Measurements from ENCODE around the gene F5.

F5 gene

GRCh38 chr1:169586395-169587255 is at the start of gene F5:
TSS of gene F5 (minus strand) at chr1:169586481. CDS start at chr1:169586386, 95 bp downstream.
- DNase-seq: peak; percentile 74 to 82

- no peak for DNase-seq
Measured at GRCh38 chr1:169634877-169635276, 48.6 kb upstream of the F5 start.

GRCh38 chr1:169634145-169634544 is 47.9 kb upstream of the F5 start:
- DNase-seq: no peak

- DNase-seq: no peak
Measured at GRCh38 chr1:169631249-169631648, 45.0 kb upstream of the F5 start.

- DNase-seq: no peak
Measured at GRCh38 chr1:169630006-169630405, 43.7 kb upstream of the F5 start, which contains the start of gene SELP. TSS of gene SELP (minus strand) at chr1:169630124. CDS start at chr1:169630074, 50 bp downstream.

GRCh38 chr1:169624912-169625311 is 38.6 kb upstream of the F5 start:
- DNase-seq: no peak

- DNase-seq: no peak
Measured at GRCh38 chr1:169624122-169624521, 37.8 kb upstream of the F5 start.

- no peak for DNase-seq
Measured at GRCh38 chr1:169623132-169623926, 37.0 kb upstream of the F5 start.

GRCh38 chr1:169620565-169620964 is 34.3 kb upstream of the F5 start:
- DNase-seq: no peak

- DNase-seq: no peak
Measured at GRCh38 chr1:169618367-169618766, 32.1 kb upstream of the F5 start.

GRCh38 chr1:169615803-169616202 is 29.5 kb upstream of the F5 start:
- no peak for DNase-seq

- no peak for DNase-seq
Measured at GRCh38 chr1:169610858-169611257, 24.6 kb upstream of the F5 start.

- no peak for DNase-seq
Measured at GRCh38 chr1:169610108-169610507, 23.8 kb upstream of the F5 start.

- DNase-seq: no peak
Measured at GRCh38 chr1:169608226-169608625, 21.9 kb upstream of the F5 start.

GRCh38 chr1:169604781-169605560 is 18.7 kb upstream of the F5 start:
- peak; percentile 36 to 45 for DNase-seq

- peak in 1 of 2 donors; percentile 10 for DNase-seq
Measured at GRCh38 chr1:169601096-169601881, 15.0 kb upstream of the F5 start.

GRCh38 chr1:169595764-169596711 is 9.8 kb upstream of the F5 start:
- DNase-seq: no peak

GRCh38 chr1:169594391-169594790 is 8.1 kb upstream of the F5 start:
- DNase-seq: peak in 1 of 2 donors; percentile 14

- no peak for DNase-seq
Measured at GRCh38 chr1:169590932-169591331, 4.7 kb upstream of the F5 start.

- DNase-seq: peak; percentile 26 to 35
Measured at GRCh38 chr1:169588785-169589485, 2.7 kb upstream of the F5 start.
